HEK293 (cell line): ENCODE measurements around the gene RALGAPA2.

Experiments used
- CTCF ChIA-PET: fragments of 350-600 bp; formaldehyde crosslinking; extraction: SDS; loops from one replicate; lab custom pipeline; 2021; ENCODE audit warnings: antibody characterized with exemption; lab: Yijun Ruan, JAX
- POLR2A ChIA-PET: fragments of 300-600 bp; formaldehyde crosslinking; extraction: SDS; loops from one replicate; lab custom pipeline; 2020; ENCODE audit warnings: antibody characterized with exemption, inconsistent platforms; lab: Yijun Ruan, JAX
- H3K27ac ChIP-seq: fragments of 200-500 bp; sonication (Bioruptor generic); 2 replicates; pipeline ENCODE4 v1.5.1; 2014; ENCODE audit warnings: low read depth, low read length, control low read depth, inconsistent platforms; ENCODE audit errors: extremely low read depth
- H3K36me3 ChIP-seq, 2 experiments: fragments of 200-500 bp in 1 of 2; sonication (Bioruptor generic) in 1 of 2; 1 replicate in 1 of 2; 2 replicates in 1 of 2; pipeline ENCODE4 v1.5.1; 2014 to 2017; ENCODE audit warnings: inconsistent platforms in 2 of 2, low read length in 2 of 2; ENCODE audit not compliant: control insufficient read depth in 2 of 2, insufficient read depth in 1 of 2
- H3K4me1 ChIP-seq: fragments of 200-500 bp; sonication (Bioruptor generic); 2 replicates; pipeline ENCODE4 v1.5.1; 2014; ENCODE audit warnings: mild to moderate bottlenecking, low read length, inconsistent platforms; ENCODE audit not compliant: control insufficient read depth, insufficient read depth
- H3K4me3 ChIP-seq: 2 replicates; pipeline ENCODE4 v1.5.1; 2011; ENCODE audit warnings: low read depth, mild to moderate bottlenecking, control low read depth, low read length, moderate library complexity
- H3K9me3 ChIP-seq: fragments of 200-500 bp; sonication (Bioruptor generic); 2 replicates; pipeline ENCODE4 v1.5.1; 2014; ENCODE audit warnings: low read depth, low read length, inconsistent platforms; ENCODE audit not compliant: control insufficient read depth, insufficient read depth
- ELK4 ChIP-seq: IDR thresholded peaks from 2 replicates; pipeline ENCODE4 v1.6.1; 2011; ENCODE audit warnings: mild to moderate bottlenecking, low read depth, low read length, borderline replicate concordance
- KLF1 ChIP-seq: fragments of 450-650 bp; formaldehyde crosslinking; IDR thresholded peaks from 2 replicates; pipeline ENCODE4 v1.5.1; 2016; ENCODE audit warnings: missing biosample characterization, missing genetic modification characterization
- MZF1 ChIP-seq: fragments of 450-650 bp; formaldehyde crosslinking; IDR thresholded peaks from 2 replicates; pipeline ENCODE4 v1.5.1; 2017; ENCODE audit warnings: missing biosample characterization, missing genetic modification characterization, borderline replicate concordance
- OVOL3 ChIP-seq: fragments of 450-650 bp; formaldehyde crosslinking; IDR thresholded peaks from 2 replicates; pipeline ENCODE4 v1.5.1; 2016; ENCODE audit warnings: missing biosample characterization, missing genetic modification characterization
- PBX3 ChIP-seq: sonication (generic); formaldehyde crosslinking; IDR thresholded peaks from 2 replicates; pipeline ENCODE4 v1.8.1; 2022; ENCODE audit warnings: mild to moderate bottlenecking, moderate library complexity, missing genetic modification reagents
- PRDM1 ChIP-seq: fragments of 450-650 bp; formaldehyde crosslinking; IDR thresholded peaks from 2 replicates; pipeline ENCODE4; 2016; ENCODE audit warnings: missing biosample characterization, missing genetic modification characterization
- SETDB1 ChIP-seq: IDR thresholded peaks from one replicate; pipeline ENCODE4 v1.6.1; 2017; ENCODE audit warnings: mild to moderate bottlenecking, low read length, moderate library complexity, mixed read lengths; ENCODE audit not compliant: insufficient read length
- WT1 ChIP-seq: fragments of 450-650 bp; formaldehyde crosslinking; IDR thresholded peaks from 2 replicates; pipeline ENCODE4 v1.5.1; 2016; ENCODE audit warnings: missing biosample characterization, missing genetic modification characterization
- ZBTB17 ChIP-seq: fragments of 450-650 bp; formaldehyde crosslinking; IDR thresholded peaks from 2 replicates; pipeline ENCODE4 v1.5.1; 2016; ENCODE audit warnings: missing biosample characterization, missing genetic modification characterization
- ZBTB26 ChIP-seq: fragments of 450-650 bp; formaldehyde crosslinking; optimal IDR thresholded peaks from 2 replicates; pipeline ENCODE3; 2016; ENCODE audit warnings: missing biosample characterization, mild to moderate bottlenecking, missing genetic modification characterization
- ZFHX2 ChIP-seq: fragments of 450-650 bp; formaldehyde crosslinking; conservative IDR thresholded peaks from 2 replicates; pipeline ENCODE4 v1.5.1; 2016; ENCODE audit warnings: missing biosample characterization, missing genetic modification characterization
- ZFP69B ChIP-seq: fragments of 450-650 bp; formaldehyde crosslinking; IDR thresholded peaks from 2 replicates; pipeline ENCODE4 v1.5.1; 2016; ENCODE audit warnings: missing biosample characterization, missing genetic modification characterization
- ZNF112 ChIP-seq: fragments of 450-650 bp; formaldehyde crosslinking; IDR thresholded peaks from 2 replicates; pipeline ENCODE4 v1.5.0; 2017; ENCODE audit warnings: missing biosample characterization, missing genetic modification characterization
- ZNF214 ChIP-seq: fragments of 450-650 bp; formaldehyde crosslinking; IDR thresholded peaks from 2 replicates; pipeline ENCODE4 v1.5.1; 2017; ENCODE audit warnings: missing biosample characterization, mild to moderate bottlenecking, missing genetic modification characterization, borderline replicate concordance
- ZNF248 ChIP-seq: fragments of 450-650 bp; formaldehyde crosslinking; IDR thresholded peaks from 2 replicates; pipeline ENCODE4 v1.5.1; 2017; ENCODE audit warnings: missing biosample characterization, missing genetic modification characterization
- ZNF26 ChIP-seq: fragments of 450-650 bp; formaldehyde crosslinking; IDR thresholded peaks from 2 replicates; pipeline ENCODE4 v1.5.1; 2016; ENCODE audit warnings: missing biosample characterization, missing genetic modification characterization
- ZNF280D ChIP-seq: fragments of 450-650 bp; formaldehyde crosslinking; IDR thresholded peaks from 2 replicates; pipeline ENCODE4 v1.5.1; 2016; ENCODE audit warnings: missing biosample characterization, missing genetic modification characterization
- ZNF292 ChIP-seq: fragments of 450-650 bp; formaldehyde crosslinking; IDR thresholded peaks from 2 replicates; pipeline ENCODE4 v1.5.1; 2016; ENCODE audit warnings: low read depth, missing biosample characterization, missing genetic modification characterization, borderline replicate concordance
- ZNF394 ChIP-seq: fragments of 450-650 bp; formaldehyde crosslinking; IDR thresholded peaks from 2 replicates; pipeline ENCODE4 v1.5.1; 2016; ENCODE audit warnings: missing biosample characterization, missing genetic modification characterization, mild to moderate bottlenecking, moderate library complexity, borderline replicate concordance
- ZNF426 ChIP-seq: fragments of 450-650 bp; formaldehyde crosslinking; IDR thresholded peaks from 2 replicates; pipeline ENCODE4 v1.5.1; 2017; ENCODE audit warnings: missing biosample characterization, missing genetic modification characterization, mild to moderate bottlenecking, inconsistent platforms, moderate library complexity
- ZNF548 ChIP-seq: fragments of 450-650 bp; formaldehyde crosslinking; IDR thresholded peaks from 2 replicates; pipeline ENCODE4 v1.5.1; 2016; ENCODE audit warnings: missing biosample characterization, missing genetic modification characterization
- ZNF707 ChIP-seq: fragments of 450-650 bp; formaldehyde crosslinking; IDR thresholded peaks from 2 replicates; pipeline ENCODE4 v1.5.1; 2016; ENCODE audit warnings: missing biosample characterization, missing genetic modification characterization
- ZXDB ChIP-seq: fragments of 450-650 bp; formaldehyde crosslinking; IDR thresholded peaks from 2 replicates; pipeline ENCODE4 v1.5.1; 2016; ENCODE audit warnings: missing biosample characterization, missing genetic modification characterization

RALGAPA2 gene

GRCh38 chr20:20720158-20720557 lies 7.7 kb upstream of the RALGAPA2 start:
- Histone ChIP-seq H3K36me3 (no peaks in the 10 kb centered on the region), H3K4me1 (no peaks in the 10 kb centered on the region), H3K9me3 (no peaks in the 10 kb centered on the region), H3K27ac (no peak overlapping the region), H3K4me3 (no peak overlapping the region)
- CTCF ChIA-PET: no interaction called here
- no peak for TF ChIP-seq PRDM1 (tag by site-specific recombination)
- no peak for TF ChIP-seq ZNF394 (tag by site-specific recombination)
- TF ChIP-seq ZXDB (tag by site-specific recombination): no peak
- TF ChIP-seq SETDB1: no peak
- POLR2A ChIA-PET: no interaction called here

GRCh38 chr20:20719411-20719810 lies 7.0 kb upstream of the RALGAPA2 start:
- no peak overlapping the region for H3K27ac ChIP-seq
- ChIA-PET POLR2A (no interaction called here), CTCF (no interaction called here)
- no peaks in the 10 kb centered on the region for H3K4me1 ChIP-seq
- H3K4me3 ChIP-seq: no peak overlapping the region
- H3K36me3 ChIP-seq: no peaks in the 10 kb centered on the region
- no peak for TF ChIP-seq ELK4
- TF ChIP-seq OVOL3: no peak
- no peak for TF ChIP-seq ZNF26
- TF ChIP-seq WT1 (tag by site-specific recombination): no peak
- no peak for TF ChIP-seq ZFP69B (tag by site-specific recombination)
- no peak for TF ChIP-seq ZNF112 (tag by site-specific recombination)
- no peak for TF ChIP-seq ZNF292 (tag by site-specific recombination)
- TF ChIP-seq PBX3 (CRISPR knock-in tag): no peak
- no peak for TF ChIP-seq ZNF707 (tag by site-specific recombination)
- no peak for TF ChIP-seq ZBTB17
- TF ChIP-seq ZNF248 (tag by site-specific recombination): no peak
- TF ChIP-seq ZNF548: no peak
- no peak for TF ChIP-seq MZF1 (tag by site-specific recombination)
- TF ChIP-seq KLF1: no peak
- TF ChIP-seq ZNF426 (tag by site-specific recombination): no peak
- TF ChIP-seq ZBTB26: no peak
- no peak for TF ChIP-seq ZNF280D (tag by site-specific recombination)
- TF ChIP-seq ZNF214 (tag by site-specific recombination): no peak
- TF ChIP-seq ZFHX2 (tag by site-specific recombination): no peak
- no peaks in the 10 kb centered on the region for H3K9me3 ChIP-seq
